ENCODE data around the gene TPSD1. TPM values are rescaled to one million over a fixed set of nuclear protein-coding genes. Genes with fewer than 3 reads are reported as not detected.
A peak's percentile ranks its signal among the peaks of the same experiment; 100 is the strongest.

TPSD1 gene
- total and polyA plus RNA-seq, 2 donors from 2014 or later: 7.9 TPM; not detected in 1

DNA sequence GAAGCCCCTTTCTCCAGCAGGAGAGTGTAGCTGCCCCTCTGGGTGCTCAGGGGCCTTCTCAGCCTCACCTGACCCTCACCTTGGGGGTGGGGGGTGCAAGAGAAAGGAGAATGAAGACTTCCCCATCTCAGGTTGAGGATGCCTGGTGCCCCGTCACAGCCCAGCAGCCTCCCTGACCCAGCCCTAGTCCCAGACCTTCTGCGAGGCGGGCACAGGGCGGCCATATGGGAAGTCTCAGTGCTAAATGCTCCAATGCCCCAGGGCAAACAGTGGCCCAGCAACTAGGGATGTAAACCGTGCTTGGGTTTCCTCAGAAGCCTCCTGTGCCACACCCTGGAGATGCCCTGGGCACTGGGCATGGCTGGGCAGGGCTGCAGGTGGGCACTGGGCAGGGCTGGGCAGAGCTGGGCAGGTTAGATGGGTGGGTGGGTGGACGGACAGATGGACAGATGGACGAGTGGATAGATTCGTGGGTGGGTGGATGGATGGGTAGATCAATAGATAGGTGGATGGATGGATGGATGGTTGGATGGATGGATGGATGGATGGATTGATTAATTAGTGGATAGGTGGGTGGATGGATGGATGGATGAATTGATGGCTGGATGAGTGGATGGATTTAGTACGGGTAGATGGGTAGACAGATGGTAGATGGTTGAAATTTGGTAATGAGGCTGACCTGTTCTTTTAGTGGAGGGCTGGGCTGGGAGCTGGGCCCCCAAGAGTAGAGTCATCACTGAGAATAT, 16.8 kb downstream of the TPSD1 start:
- intact Hi-C loops (cut with DNase I): no loop called here
- H3K9me3 ChIP-seq (ENCODE audit: control insufficient read depth in 2 of 3, insufficient read depth in 1 of 3, low read length in 3 of 3): no peaks in the 10 kb centered on the region
- no peak overlapping the region for H3K4me3 ChIP-seq (ENCODE audit: low read length in 3 of 3)
- no peak overlapping the region for H3K9ac ChIP-seq (ENCODE audit: low read length in 3 of 3)
- H3K36me3 ChIP-seq (ENCODE audit: control insufficient read depth in 2 of 3, insufficient read depth in 3 of 3, low read length in 3 of 3): no peaks in the 10 kb centered on the region
- TF ChIP-seq, protein P1, sequence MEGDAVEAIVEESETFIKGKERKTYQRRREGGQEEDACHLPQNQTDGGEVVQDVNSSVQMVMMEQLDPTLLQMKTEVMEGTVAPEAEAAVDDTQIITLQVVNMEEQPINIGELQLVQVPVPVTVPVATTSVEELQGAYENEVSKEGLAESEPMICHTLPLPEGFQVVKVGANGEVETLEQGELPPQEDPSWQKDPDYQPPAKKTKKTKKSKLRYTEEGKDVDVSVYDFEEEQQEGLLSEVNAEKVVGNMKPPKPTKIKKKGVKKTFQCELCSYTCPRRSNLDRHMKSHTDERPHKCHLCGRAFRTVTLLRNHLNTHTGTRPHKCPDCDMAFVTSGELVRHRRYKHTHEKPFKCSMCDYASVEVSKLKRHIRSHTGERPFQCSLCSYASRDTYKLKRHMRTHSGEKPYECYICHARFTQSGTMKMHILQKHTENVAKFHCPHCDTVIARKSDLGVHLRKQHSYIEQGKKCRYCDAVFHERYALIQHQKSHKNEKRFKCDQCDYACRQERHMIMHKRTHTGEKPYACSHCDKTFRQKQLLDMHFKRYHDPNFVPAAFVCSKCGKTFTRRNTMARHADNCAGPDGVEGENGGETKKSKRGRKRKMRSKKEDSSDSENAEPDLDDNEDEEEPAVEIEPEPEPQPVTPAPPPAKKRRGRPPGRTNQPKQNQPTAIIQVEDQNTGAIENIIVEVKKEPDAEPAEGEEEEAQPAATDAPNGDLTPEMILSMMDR (IDR thresholded peaks at IDR 0.05; ENCODE audit: borderline replicate concordance, extremely low read depth, insufficient read depth): no peak
- FAIRE-seq (no peak), DNase-seq (peak in 1 of 5 donors; percentile 70)
- H3K27ac ChIP-seq (ENCODE audit: low read depth in 2 of 2, low read length in 2 of 2): no peak overlapping the region
- H3K27me3 ChIP-seq (ENCODE audit: control insufficient read depth, insufficient read depth, low read length): no peaks in the 10 kb centered on the region
- peaks cover 0 to 4% (median 0%) of the 10 kb centered on the region in 3 donors for H3K4me1 ChIP-seq (ENCODE audit: control insufficient read depth in 2 of 3, insufficient read depth in 2 of 3, low read depth in 1 of 3, low read length in 3 of 3)

- Histone ChIP-seq H3K4me1 (ENCODE audit: control insufficient read depth in 2 of 3, insufficient read depth in 2 of 3, low read depth in 1 of 3, low read length in 3 of 3) (peaks cover 0 to 4% (median 0%) of the 10 kb centered on the region in 3 donors), H3K9ac (ENCODE audit: low read length in 3 of 3) (no peak overlapping the region), H3K27ac (ENCODE audit: low read depth in 2 of 2, low read length in 2 of 2) (no peak overlapping the region), H3K4me3 (ENCODE audit: low read length in 3 of 3) (no peak overlapping the region), H3K36me3 (ENCODE audit: control insufficient read depth in 2 of 3, insufficient read depth in 3 of 3, low read length in 3 of 3) (no peaks in the 10 kb centered on the region), H3K27me3 (ENCODE audit: control insufficient read depth, insufficient read depth, low read length) (no peaks in the 10 kb centered on the region), H3K9me3 (ENCODE audit: control insufficient read depth in 2 of 3, insufficient read depth in 1 of 3, low read length in 3 of 3) (no peaks in the 10 kb centered on the region)
- TF ChIP-seq, protein P1 (IDR thresholded peaks at IDR 0.05; ENCODE audit: borderline replicate concordance, extremely low read depth, insufficient read depth): no peak
- intact Hi-C loops (cut with DNase I): no loop called here
- DNase-seq: no peak
- FAIRE-seq: no peak
Measured at GRCh38 chr16:1273816-1274215, 17.9 kb downstream of the TPSD1 start.

DNA sequence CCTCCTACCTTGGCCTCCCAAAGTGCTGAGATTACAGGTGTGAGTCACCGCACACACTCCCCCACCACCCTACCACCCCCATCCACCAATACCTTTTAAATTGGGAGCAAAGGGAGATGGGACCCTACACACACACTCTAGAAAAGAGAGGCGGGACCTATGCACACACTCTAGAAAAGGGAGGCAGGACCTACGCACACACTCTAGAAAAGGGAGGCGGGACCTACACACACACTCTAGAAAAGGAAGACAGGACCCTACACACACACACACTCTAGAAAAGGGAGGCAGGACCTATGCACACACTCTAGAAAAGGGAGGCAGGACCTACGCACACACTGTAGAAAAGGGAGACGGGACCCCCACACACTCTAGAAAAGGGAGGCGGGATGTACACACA, 18.9 kb downstream of the TPSD1 start:
- TF ChIP-seq, protein P1 (IDR thresholded peaks at IDR 0.05; ENCODE audit: borderline replicate concordance, extremely low read depth, insufficient read depth): no peak
- Histone ChIP-seq H3K27ac (ENCODE audit: low read depth in 2 of 2, low read length in 2 of 2) (no peak overlapping the region), H3K9ac (ENCODE audit: low read length in 3 of 3) (no peak overlapping the region), H3K4me1 (ENCODE audit: control insufficient read depth in 2 of 3, insufficient read depth in 2 of 3, low read depth in 1 of 3, low read length in 3 of 3) (peaks cover 0 to 4% (median 0%) of the 10 kb centered on the region in 3 donors), H3K36me3 (ENCODE audit: control insufficient read depth in 2 of 3, insufficient read depth in 3 of 3, low read length in 3 of 3) (no peaks in the 10 kb centered on the region), H3K9me3 (ENCODE audit: control insufficient read depth in 2 of 3, insufficient read depth in 1 of 3, low read length in 3 of 3) (no peaks in the 10 kb centered on the region), H3K4me3 (ENCODE audit: low read length in 3 of 3) (no peak overlapping the region), H3K27me3 (ENCODE audit: control insufficient read depth, insufficient read depth, low read length) (no peaks in the 10 kb centered on the region)
- DNase-seq (no peak), FAIRE-seq (no peak)
- intact Hi-C loops (cut with DNase I): no loop called here

All from kidney (tissue), 14 donors.